PC-3 (cell line): Measurements from ENCODE around the gene GALNT10.

Experiments used
- EZH2 ChIP-seq: fragments of 300-600 bp; sonication (generic); IDR thresholded peaks from one replicate; pipeline ENCODE4 v1.6.1; 2017; ENCODE audit warnings: antibody characterized with exemption, mild to moderate bottlenecking, low read length; ENCODE audit not compliant: unreplicated experiment
- TF ChIP-seq, protein P1 (sequence below): fragments of 300-600 bp; sonication (generic); conservative IDR thresholded peaks from 2 replicates; pipeline ENCODE4 v1.5.1; 2017; ENCODE audit warnings: antibody characterized with exemption, low read depth, mild to moderate bottlenecking, low read length

DNA sequence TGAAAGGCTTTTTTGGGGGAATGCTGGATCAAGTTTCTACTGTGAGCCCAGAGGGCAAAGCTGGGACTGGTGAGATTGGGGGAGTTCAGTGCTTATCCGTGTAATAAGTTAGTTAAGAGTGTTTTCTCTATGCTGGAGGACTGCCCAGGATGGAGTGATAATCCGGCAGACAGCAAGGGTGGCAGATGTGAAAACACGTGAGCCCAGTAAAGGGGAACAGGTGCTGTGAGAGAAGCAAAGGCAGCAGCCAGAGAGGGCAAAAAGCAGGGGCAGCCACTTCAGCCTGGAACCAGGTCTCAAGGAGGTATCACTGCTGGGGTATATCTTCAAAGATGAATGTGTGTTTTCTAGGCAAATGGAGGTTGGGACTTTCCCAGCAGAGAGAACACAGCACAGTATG, 53.9 kb downstream of the GALNT10 start:
- TF ChIP-seq, protein P1, sequence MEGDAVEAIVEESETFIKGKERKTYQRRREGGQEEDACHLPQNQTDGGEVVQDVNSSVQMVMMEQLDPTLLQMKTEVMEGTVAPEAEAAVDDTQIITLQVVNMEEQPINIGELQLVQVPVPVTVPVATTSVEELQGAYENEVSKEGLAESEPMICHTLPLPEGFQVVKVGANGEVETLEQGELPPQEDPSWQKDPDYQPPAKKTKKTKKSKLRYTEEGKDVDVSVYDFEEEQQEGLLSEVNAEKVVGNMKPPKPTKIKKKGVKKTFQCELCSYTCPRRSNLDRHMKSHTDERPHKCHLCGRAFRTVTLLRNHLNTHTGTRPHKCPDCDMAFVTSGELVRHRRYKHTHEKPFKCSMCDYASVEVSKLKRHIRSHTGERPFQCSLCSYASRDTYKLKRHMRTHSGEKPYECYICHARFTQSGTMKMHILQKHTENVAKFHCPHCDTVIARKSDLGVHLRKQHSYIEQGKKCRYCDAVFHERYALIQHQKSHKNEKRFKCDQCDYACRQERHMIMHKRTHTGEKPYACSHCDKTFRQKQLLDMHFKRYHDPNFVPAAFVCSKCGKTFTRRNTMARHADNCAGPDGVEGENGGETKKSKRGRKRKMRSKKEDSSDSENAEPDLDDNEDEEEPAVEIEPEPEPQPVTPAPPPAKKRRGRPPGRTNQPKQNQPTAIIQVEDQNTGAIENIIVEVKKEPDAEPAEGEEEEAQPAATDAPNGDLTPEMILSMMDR, result no peak
- no peak for TF ChIP-seq EZH2
